Measurements from ENCODE around the gene VPS13A.

DNA sequence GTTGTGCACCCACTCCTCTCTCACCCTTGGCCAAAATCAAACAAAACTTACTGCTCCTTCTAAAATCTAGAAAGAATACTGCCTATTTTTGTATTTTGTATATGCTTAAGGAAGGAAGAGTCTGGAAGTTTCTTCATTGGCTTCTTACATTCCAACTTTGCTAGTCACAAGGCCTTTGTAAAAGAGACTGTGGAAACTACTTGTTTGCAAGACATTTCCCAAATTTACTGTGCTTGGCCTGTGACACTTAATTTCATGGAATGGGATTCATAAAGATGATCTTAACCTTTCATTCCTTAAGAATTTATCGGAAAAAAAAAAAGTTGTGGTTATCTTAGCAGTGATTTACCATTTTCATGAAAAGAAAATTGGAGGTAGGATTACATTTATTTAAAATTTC is 208.9 kb downstream of the VPS13A start:
- TF ChIP-seq, protein P1, sequence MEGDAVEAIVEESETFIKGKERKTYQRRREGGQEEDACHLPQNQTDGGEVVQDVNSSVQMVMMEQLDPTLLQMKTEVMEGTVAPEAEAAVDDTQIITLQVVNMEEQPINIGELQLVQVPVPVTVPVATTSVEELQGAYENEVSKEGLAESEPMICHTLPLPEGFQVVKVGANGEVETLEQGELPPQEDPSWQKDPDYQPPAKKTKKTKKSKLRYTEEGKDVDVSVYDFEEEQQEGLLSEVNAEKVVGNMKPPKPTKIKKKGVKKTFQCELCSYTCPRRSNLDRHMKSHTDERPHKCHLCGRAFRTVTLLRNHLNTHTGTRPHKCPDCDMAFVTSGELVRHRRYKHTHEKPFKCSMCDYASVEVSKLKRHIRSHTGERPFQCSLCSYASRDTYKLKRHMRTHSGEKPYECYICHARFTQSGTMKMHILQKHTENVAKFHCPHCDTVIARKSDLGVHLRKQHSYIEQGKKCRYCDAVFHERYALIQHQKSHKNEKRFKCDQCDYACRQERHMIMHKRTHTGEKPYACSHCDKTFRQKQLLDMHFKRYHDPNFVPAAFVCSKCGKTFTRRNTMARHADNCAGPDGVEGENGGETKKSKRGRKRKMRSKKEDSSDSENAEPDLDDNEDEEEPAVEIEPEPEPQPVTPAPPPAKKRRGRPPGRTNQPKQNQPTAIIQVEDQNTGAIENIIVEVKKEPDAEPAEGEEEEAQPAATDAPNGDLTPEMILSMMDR (conservative IDR thresholded peaks at IDR 0.05 in 1 of 2, IDR thresholded peaks at IDR 0.05 in 1 of 2; ENCODE audit: low read depth in 1 of 2, low read length in 2 of 2), result no peak
- no peak for TF ChIP-seq EZH2 (IDR thresholded peaks at IDR 0.05; ENCODE audit: low read length, missing control alignments)

All from fibroblast of lung (primary cell).